IMR-90 (cell line): ENCODE measurements around the gene TNRC6C. TPM values are rescaled to one million over a fixed set of nuclear protein-coding genes. Genes with fewer than 3 reads are reported as not detected.

ENCODE experiments used
- ATAC-seq: fragments of 200-7000 bp; cut with Tn5 transposase; 2 replicates; pipeline ENCODE4 v1.9.1; 2020; ENCODE audit warnings: low read depth, mild to moderate bottlenecking, moderate library complexity
- BruUV-seq: library from RNA; stranded (reverse); fragments of 400-500 nt; replicated peaks from 2 replicates; lab custom pipeline; 2021; lab: Mats Ljungman, UMichigan
- CTCF ChIA-PET: fragments of 300-600 bp; formaldehyde crosslinking; extraction: SDS; loops from one replicate; lab custom pipeline; 2021; ENCODE audit warnings: antibody characterized with exemption; lab: Yijun Ruan, JAX
- POLR2A ChIA-PET: fragments of 300-600 bp; sonication (Branson Sonifier 250); formaldehyde crosslinking; loops from one replicate; lab custom pipeline; 2022; ENCODE audit warnings: antibody characterized with exemption; ENCODE audit not compliant: unreplicated experiment; lab: Charles Lee
- DNase-seq: peaks from one replicate; pipeline ENCODE4 v3.0.0; 2013
- H2AFZ ChIP-seq: replicated peaks from 2 replicates; pipeline ENCODE3; 2013; ENCODE audit warnings: low read length, mild to moderate bottlenecking; ENCODE audit not compliant: poor library complexity
- H2AK5ac ChIP-seq: 2 replicates; pipeline ENCODE4 v1.6.1; 2013; ENCODE audit warnings: low read depth, low read length, inconsistent platforms
- H2AK9ac ChIP-seq: replicated peaks from 2 replicates; pipeline ENCODE3; 2013; ENCODE audit warnings: mild to moderate bottlenecking, low read depth, low read length, moderate library complexity; ENCODE audit not compliant: poor library complexity
- H2BK120ac ChIP-seq: 2 replicates; pipeline ENCODE4 v1.6.1; 2013; ENCODE audit warnings: low read depth, low read length, inconsistent platforms
- H2BK15ac ChIP-seq: 3 replicates; pipeline ENCODE4 v1.6.1; 2013; ENCODE audit warnings: low read depth, low read length, inconsistent platforms
- H2BK20ac ChIP-seq: 2 replicates; pipeline ENCODE4 v1.6.1; 2013; ENCODE audit warnings: low read depth, mild to moderate bottlenecking, inconsistent platforms, low read length, moderate library complexity
- H2BK5ac ChIP-seq: 2 replicates; pipeline ENCODE4 v1.6.1; 2013; ENCODE audit warnings: mild to moderate bottlenecking, low read depth, low read length, inconsistent platforms; ENCODE audit not compliant: poor library complexity, severe bottlenecking
- H3K14ac ChIP-seq: replicated peaks from 2 replicates; pipeline ENCODE4 v1.6.1; 2013; ENCODE audit warnings: low read depth, low read length, inconsistent platforms
- H3K18ac ChIP-seq: 2 replicates; pipeline ENCODE4 v1.6.1; 2013; ENCODE audit warnings: low read depth, low read length, control low read depth
- H3K23ac ChIP-seq: 2 replicates; pipeline ENCODE4 v1.6.1; 2013; ENCODE audit warnings: low read depth, low read length, inconsistent platforms
- H3K27ac ChIP-seq: 2 replicates; pipeline ENCODE4 v1.5.1; 2013; ENCODE audit warnings: mild to moderate bottlenecking, control low read depth, low read length; ENCODE audit not compliant: insufficient read depth
- H3K27me3 ChIP-seq: 2 replicates; pipeline ENCODE4 v1.6.1; 2013; ENCODE audit warnings: low read length; ENCODE audit not compliant: control insufficient read depth, insufficient read depth
- H3K36me3 ChIP-seq: 2 replicates; pipeline ENCODE4 v1.6.1; 2013; ENCODE audit warnings: low read length, mixed read lengths; ENCODE audit not compliant: control insufficient read depth, insufficient read depth
- H3K4ac ChIP-seq: 2 replicates; pipeline ENCODE4 v1.6.1; 2013; ENCODE audit warnings: low read depth, low read length, inconsistent platforms
- H3K4me1 ChIP-seq: 2 replicates; pipeline ENCODE4 v1.6.1; 2013; ENCODE audit warnings: low read length, mixed read lengths; ENCODE audit not compliant: control insufficient read depth, insufficient read depth
- H3K4me2 ChIP-seq: 2 replicates; pipeline ENCODE4 v1.6.1; 2013; ENCODE audit warnings: low read depth, mild to moderate bottlenecking, control low read depth, low read length, moderate library complexity
- H3K4me3 ChIP-seq: 2 replicates; pipeline ENCODE4 v1.5.1; 2013; ENCODE audit warnings: low read depth, mild to moderate bottlenecking, control low read depth, low read length, moderate library complexity; ENCODE audit not compliant: insufficient read depth
- H3K56ac ChIP-seq: 2 replicates; pipeline ENCODE4 v1.6.1; 2013; ENCODE audit warnings: low read length, inconsistent platforms; ENCODE audit not compliant: insufficient read depth; ENCODE audit errors: extremely low read depth
- H3K79me1 ChIP-seq, 2 experiments: 2 replicates each; pipeline ENCODE4 v1.6.1; 2013; ENCODE audit warnings: low read length in 2 of 2, inconsistent platforms in 1 of 2, low read depth in 1 of 2
- H3K9ac ChIP-seq: 2 replicates; pipeline ENCODE4 v1.6.1; 2013; ENCODE audit warnings: low read depth, low read length, control low read depth
- H3K9me1 ChIP-seq: 2 replicates; pipeline ENCODE4 v1.6.1; 2013; ENCODE audit warnings: low read length, inconsistent platforms; ENCODE audit not compliant: insufficient read depth
- H3K9me3 ChIP-seq: 2 replicates; pipeline ENCODE4 v1.6.1; 2013; ENCODE audit warnings: low read length; ENCODE audit not compliant: control insufficient read depth, insufficient read depth
- H4K20me1 ChIP-seq: 2 replicates; pipeline ENCODE4 v1.6.1; 2013; ENCODE audit warnings: low read length, inconsistent platforms; ENCODE audit not compliant: insufficient read depth
- H4K5ac ChIP-seq: 2 replicates; pipeline ENCODE4 v1.6.1; 2013; ENCODE audit warnings: mild to moderate bottlenecking, low read depth, low read length, control low read depth
- H4K8ac ChIP-seq, 2 experiments: 2 replicates each; pipeline ENCODE4 v1.6.1; 2013; ENCODE audit warnings: low read depth in 2 of 2, low read length in 2 of 2, control low read depth in 1 of 2, inconsistent platforms in 1 of 2
- H4K91ac ChIP-seq: 2 replicates; pipeline ENCODE4 v1.6.1; 2013; ENCODE audit warnings: low read depth, low read length, inconsistent platforms; ENCODE audit not compliant: insufficient read depth
- BHLHE40 ChIP-seq: fragments of 150-350 bp; IDR thresholded peaks from 2 replicates; pipeline ENCODE4 v1.6.1; 2016; ENCODE audit warnings: mild to moderate bottlenecking, low read depth, low read length
- CEBPB ChIP-seq: IDR thresholded peaks from 2 replicates; pipeline ENCODE4 v1.6.1; 2012; ENCODE audit warnings: low read depth, low read length, improper control_type of control experiment
- CHD1 ChIP-seq: IDR thresholded peaks from 2 replicates; pipeline ENCODE4 v1.6.1; 2012; ENCODE audit warnings: low read depth, low read length, improper control_type of control experiment
- CTCF ChIP-seq: conservative IDR thresholded peaks from 2 replicates; pipeline ENCODE4 v1.5.1; 2012; ENCODE audit warnings: mild to moderate bottlenecking, low read depth, low read length, improper control_type of control experiment
- ELK1 ChIP-seq: fragments of 150-350 bp; IDR thresholded peaks from 2 replicates; pipeline ENCODE4 v1.6.1; 2016; ENCODE audit warnings: low read depth, mild to moderate bottlenecking, low read length, moderate library complexity, borderline replicate concordance
- FOS ChIP-seq: fragments of 150-350 bp; IDR thresholded peaks from 2 replicates; pipeline ENCODE4 v1.6.1; 2016; ENCODE audit warnings: low read depth, low read length
- MAFK ChIP-seq: IDR thresholded peaks from 2 replicates; pipeline ENCODE4 v1.6.1; 2012; ENCODE audit warnings: low read depth, low read length, improper control_type of control experiment
- MAZ ChIP-seq: IDR thresholded peaks from 2 replicates; pipeline ENCODE4 v1.6.1; 2012; ENCODE audit warnings: low read depth, mild to moderate bottlenecking, low read length, improper control_type of control experiment, moderate library complexity, borderline replicate concordance
- NFE2L2 ChIP-seq: fragments of 150-350 bp; IDR thresholded peaks from 2 replicates; pipeline ENCODE4 v1.6.1; 2016; ENCODE audit warnings: low read depth, mild to moderate bottlenecking, low read length
- POLR2A ChIP-seq: IDR thresholded peaks from 2 replicates; pipeline ENCODE4 v1.6.1; 2012; ENCODE audit warnings: mild to moderate bottlenecking, low read depth, low read length
- RAD21 ChIP-seq: IDR thresholded peaks from 2 replicates; pipeline ENCODE4 v1.6.1; 2012; ENCODE audit warnings: low read length, improper control_type of control experiment
- RCOR1 ChIP-seq: IDR thresholded peaks from 2 replicates; pipeline ENCODE4 v1.6.1; 2012; ENCODE audit warnings: mild to moderate bottlenecking, low read length, improper control_type of control experiment; ENCODE audit not compliant: insufficient replicate concordance
- RFX5 ChIP-seq: IDR thresholded peaks from 2 replicates; pipeline ENCODE4 v1.8.0; 2012; ENCODE audit warnings: low read depth, mild to moderate bottlenecking, low read length, moderate library complexity
- SMC3 ChIP-seq: fragments of 150-350 bp; IDR thresholded peaks from 2 replicates; pipeline ENCODE4 v1.6.1; 2016; ENCODE audit warnings: low read depth, mild to moderate bottlenecking, antibody characterized with exemption, low read length, moderate library complexity
- WGBS, 2 experiments: methylation state at CpG; one replicate each; pipeline versions ENCODE4 v1.1.5 to v1.1.7; 2013; ENCODE audit warnings: missing lambda C conversion rate in 2 of 2; ENCODE audit not compliant: insufficient read length in 1 of 2; ENCODE audit errors: extremely low coverage in 2 of 2; 5-methylcytosine and 5-hydroxymethylcytosine counted together
- dilution Hi-C: fragments of 300-500 bp; cut with HindIII; formaldehyde crosslinking; loops from one replicate; pipeline ENCODE4 v1.14.3; 2018; ENCODE audit warnings: low sequenced_read_pairs; ENCODE audit not compliant: unreplicated experiment
- in situ Hi-C: fragments of 300-500 bp; cut with MboI; formaldehyde crosslinking; loops from 3 replicates; pipeline ENCODE4 v1.14.3; 2019; ENCODE audit warnings: low sequenced_read_pairs, inconsistent platforms, mixed read lengths
- intact Hi-C: fragments of 100-400 bp; cut with micrococcal nuclease; formaldehyde crosslinking; loops from 2 replicates; pipeline ENCODE4 v1.10.0; 2022
- polyA plus RNA-seq, 3 experiments: library from polyadenylated mRNA; depleted of rRNA; stranded (reverse); fragments of >200 nt; gene quantifications; 2 replicates each; pipeline ENCODE4 v1.2.3, GENCODE V29; 2012; ENCODE audit warnings: low replicate concordance in 1 of 3
- total RNA-seq: library from RNA; depleted of rRNA; stranded (reverse); fragments of >200 nt; gene quantifications from 2 replicates; pipeline ENCODE4 v1.2.3, GENCODE V29; 2012

Gene TNRC6C
- total and polyA plus RNA-seq, 2 of the 4 experiments (the other 2 are of a cell fraction), result 1.6 to 2.7 TPM

- Histone ChIP-seq H2BK20ac (no peak overlapping the region), H2BK5ac (no peak overlapping the region), H2BK120ac (no peak overlapping the region), H2BK15ac (no peak overlapping the region), H3K4me1 (no peaks in the 10 kb centered on the region), H3K18ac (no peak overlapping the region), H3K9me1 (no peaks in the 10 kb centered on the region), H3K9ac (no peak overlapping the region), H3K9me3 (no peaks in the 10 kb centered on the region), H4K8ac (no peak overlapping the region), H3K23ac (no peak overlapping the region), H2AFZ (peak overlapping the region; percentile 79), H3K36me3 (no peaks in the 10 kb centered on the region), H3K4me3 (no peak overlapping the region), H4K20me1 (no peaks in the 10 kb centered on the region; the same call in 1 of the 2 replicates), H2AK5ac (no peak overlapping the region), H4K5ac (no peak overlapping the region), H3K14ac (no peak overlapping the region), H3K4me2 (peak overlapping the region; percentile 27; the same call in 1 of the 2 replicates), H3K56ac (no peak overlapping the region), H2AK9ac (peak overlapping the region; percentile 52), H3K27me3 (peaks cover 10% of the 10 kb centered on the region; the same call in 1 of the 2 replicates), H3K27ac (no peak overlapping the region), H3K4ac (no peak overlapping the region), H4K91ac (no peak overlapping the region), H3K79me1 (no peaks in the 10 kb centered on the region)
- peak; percentile 94 for ATAC-seq
- ChIA-PET CTCF (no interaction called here), POLR2A (no interaction called here)
- intact Hi-C loops (loop anchor here (1.0 kb wide), 2 partner anchors 64 to 139 kb away; no protein-coding TSS in a partner anchor), dilution Hi-C loops (no loop called here), in situ Hi-C loops (loop anchor here (5.0 to 10.0 kb wide), 3 partner anchors 65 to 312 kb away; no protein-coding TSS in a partner anchor)
- WGBS, 2 experiments, result 31% methylated on average over 10 of the region's 33 CpGs; no CpG with 5 or more reads in 1 of the 2 experiments
- DNase-seq, result peak; percentile 13
- no peak for TF ChIP-seq POLR2A
- TF ChIP-seq FOS, result no peak
- TF ChIP-seq CTCF, result peak; percentile 95
- TF ChIP-seq RAD21, result peak; percentile 91
- no peak for TF ChIP-seq MAZ
- no peak for TF ChIP-seq CHD1
- no peak for TF ChIP-seq BHLHE40
- peak; percentile 83 for TF ChIP-seq SMC3
- TF ChIP-seq ELK1, result no peak
- TF ChIP-seq RFX5, result no peak
- TF ChIP-seq MAFK, result no peak
- no peak for TF ChIP-seq NFE2L2
- no peak for TF ChIP-seq RCOR1
- TF ChIP-seq CEBPB, result no peak
- no TSS peak for BruUV-seq
These were observed 154.3 kb downstream of the TNRC6C start for GRCh38 chr17:78112518-78113471.
